Stimulated activated CD4-positive, alpha-beta T cell treated with anti-CD3 and anti-CD28 coated beads, TNF-alpha, amount 100 ng/mL, for 1 hour (primary cell): Measurements from ENCODE around the gene BCAT1.

Source experiments
- DNase-seq, 3 donors: peaks; one replicate each; pipeline ENCODE4 v3.0.0-alpha.2; 2020; ENCODE audit warnings: low read depth in 3 of 3, low spot score in 1 of 3

Gene BCAT1

GRCh38 chr12:24948757-24949722, at the start of gene BCAT1:
TSS of gene BCAT1 (minus strand) at chr12:24949101. CDS start at chr12:24948932, 169 bp downstream.
- DNase-seq: peak in 1 of 3 donors; percentile 19

DNA sequence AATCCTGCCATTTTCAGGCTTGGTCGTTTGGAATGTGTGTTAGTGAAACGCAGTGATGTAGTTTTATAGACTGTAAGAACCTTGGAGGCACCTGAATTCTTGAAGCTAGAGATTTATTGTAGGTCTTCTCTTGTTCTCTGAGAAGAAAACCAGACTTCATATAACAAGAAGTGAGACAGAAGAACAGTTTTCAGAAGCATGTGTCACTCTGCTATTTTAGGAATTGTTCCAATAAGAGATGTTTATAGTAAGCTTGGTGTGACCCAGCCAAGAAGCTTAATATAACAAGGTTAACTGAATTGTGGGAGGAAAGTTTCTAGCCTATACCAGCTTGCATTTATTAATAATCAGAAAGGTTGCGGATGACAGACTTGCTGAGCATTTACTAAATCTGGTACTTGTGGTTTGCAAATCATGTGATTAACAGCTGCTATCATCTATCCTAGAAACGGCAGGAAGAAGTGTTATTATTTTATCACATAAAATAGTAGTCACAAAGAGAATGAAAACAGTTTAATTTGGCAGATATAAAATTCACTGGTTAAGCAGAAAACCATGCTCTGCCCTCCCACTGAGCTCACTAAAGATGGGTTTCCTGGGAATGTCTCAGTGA, 49.2 kb upstream of the BCAT1 start:
- no peak for DNase-seq

DNA sequence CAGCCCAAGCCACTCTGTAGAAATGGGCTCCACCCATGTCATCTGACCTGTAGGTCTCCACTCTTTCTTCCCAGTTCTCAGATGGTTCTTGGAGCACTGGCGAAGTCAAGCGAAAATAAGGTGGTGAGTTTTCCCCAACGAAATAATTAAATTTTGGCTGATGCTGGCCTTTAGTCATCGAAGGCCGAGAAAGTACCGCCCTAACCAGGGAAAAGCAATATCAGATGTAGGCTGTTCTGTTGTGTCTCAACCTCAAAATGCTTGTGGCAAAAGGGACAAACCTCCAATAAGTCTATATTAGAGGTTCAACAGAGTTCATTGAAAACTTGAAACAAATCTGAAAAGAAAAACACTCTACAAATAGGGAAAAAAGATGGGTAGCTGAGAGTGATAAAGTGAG, 48.6 kb upstream of the BCAT1 start:
- DNase-seq: no peak

DNA sequence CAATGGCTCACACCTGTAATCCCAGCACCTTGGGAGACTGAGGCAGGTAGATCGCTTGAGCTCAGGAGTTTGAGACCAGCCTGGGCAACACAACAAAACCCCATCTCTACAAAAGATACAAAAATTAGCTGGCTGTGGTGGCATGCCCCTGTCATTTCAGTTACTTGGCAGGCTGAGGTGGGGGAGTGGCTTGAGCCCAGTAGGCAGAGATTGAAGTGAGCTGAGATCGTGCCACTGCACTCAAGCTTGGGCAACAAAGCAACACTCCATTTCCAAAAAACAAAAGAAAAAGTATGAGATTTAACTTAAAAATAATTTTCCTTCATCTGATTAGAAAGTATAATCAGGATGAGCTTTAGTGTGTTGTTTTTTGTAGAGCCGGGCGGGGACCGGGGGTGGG, 47.9 kb upstream of the BCAT1 start:
- no peak for DNase-seq

GRCh38 chr12:24996102-24996797, 47.3 kb upstream of the BCAT1 start:
- no peak for DNase-seq

DNA sequence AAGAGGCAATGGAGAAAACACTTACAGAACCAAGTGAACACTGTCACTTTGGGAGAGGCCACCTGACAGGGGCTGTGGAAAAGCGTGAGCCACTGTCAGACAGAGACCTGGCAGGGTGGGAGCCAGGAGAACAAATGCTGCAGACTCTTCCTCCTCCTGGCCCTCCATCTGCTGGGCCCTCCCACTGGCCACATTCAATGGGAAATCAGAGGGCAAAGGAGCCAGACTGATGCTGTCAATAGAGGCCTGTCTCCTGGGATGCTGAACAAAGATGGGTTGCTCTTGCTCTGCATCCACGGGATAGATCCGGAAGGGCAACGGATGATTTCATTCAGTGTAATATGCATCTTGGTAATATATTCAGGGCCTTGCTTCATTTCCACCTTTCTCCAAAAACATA, 44.9 kb upstream of the BCAT1 start:
- no peak for DNase-seq

DNA sequence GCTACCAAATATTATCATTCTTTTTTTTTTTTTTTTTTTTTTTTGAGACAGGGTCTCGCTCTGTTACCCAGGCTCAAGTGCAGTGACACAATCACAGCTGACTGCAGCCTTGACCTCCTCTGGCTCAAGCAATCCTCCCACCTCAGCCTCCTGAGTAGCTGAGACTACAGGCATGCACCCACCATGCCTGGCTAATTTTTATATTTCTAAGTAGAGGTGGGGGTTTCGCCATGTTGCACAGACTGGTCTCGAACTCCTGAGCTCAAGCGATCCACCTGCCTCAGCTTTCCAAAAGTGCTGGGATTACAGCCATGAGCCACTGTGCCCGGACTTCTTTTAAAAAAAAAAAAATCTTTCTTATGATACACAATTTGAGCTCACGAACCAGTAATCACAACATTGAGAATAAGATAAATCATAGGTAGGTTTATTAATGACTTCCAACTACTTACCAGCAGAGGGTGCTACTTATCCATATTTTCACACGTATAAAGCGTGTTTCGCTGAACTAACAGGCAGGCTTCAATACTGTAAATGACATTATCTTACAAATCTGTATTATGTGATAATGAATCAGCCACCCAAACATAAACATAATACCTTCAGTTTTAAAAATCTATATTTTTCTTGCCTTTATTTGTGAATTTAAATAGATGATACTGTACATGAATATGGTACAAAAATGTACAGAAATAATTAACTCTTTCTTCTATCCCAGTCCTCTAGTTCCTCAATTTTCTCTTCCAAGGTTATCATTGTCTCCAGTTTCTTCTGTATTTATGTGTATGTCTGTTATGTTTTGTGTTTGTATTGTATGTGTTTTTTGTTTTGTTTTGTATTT, 42.5 kb upstream of the BCAT1 start:
- DNase-seq: no peak

- DNase-seq: no peak
Observed at GRCh38 chr12:24989216-24989615, 40.3 kb upstream of the BCAT1 start.

- DNase-seq: no peak
Observed at GRCh38 chr12:24982250-24982649, 33.3 kb upstream of the BCAT1 start.

GRCh38 chr12:24979976-24980730, 31.3 kb upstream of the BCAT1 start:
- no peak for DNase-seq

DNA sequence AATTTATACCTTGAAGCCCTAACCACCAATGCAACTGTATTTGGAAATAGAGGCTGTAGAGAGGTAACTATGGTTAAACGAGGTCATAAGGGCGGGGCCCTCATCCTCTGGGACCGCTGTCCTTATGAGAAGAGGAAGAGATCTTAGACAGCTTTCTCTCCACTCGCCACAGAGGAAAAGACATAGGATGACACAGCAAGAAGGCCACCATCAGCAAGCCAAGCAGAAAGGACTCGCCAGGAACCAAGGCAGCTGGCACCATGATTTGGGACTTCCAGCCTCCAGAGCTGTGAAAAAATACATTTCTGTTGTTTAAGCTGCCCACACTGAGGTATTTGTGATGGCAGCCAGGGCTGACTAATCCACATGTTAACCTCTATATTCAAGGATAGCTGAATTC, 30.4 kb upstream of the BCAT1 start:
- DNase-seq: no peak

GRCh38 chr12:24977711-24978110, 28.8 kb upstream of the BCAT1 start:
- no peak for DNase-seq

- no peak for DNase-seq
Observed at GRCh38 chr12:24977060-24977459, 28.2 kb upstream of the BCAT1 start.

GRCh38 chr12:24975425-24975824, 26.5 kb upstream of the BCAT1 start:
- no peak for DNase-seq

GRCh38 chr12:24974216-24974615, 25.3 kb upstream of the BCAT1 start:
- DNase-seq: no peak

GRCh38 chr12:24972078-24972477, 23.2 kb upstream of the BCAT1 start:
- DNase-seq: no peak

DNA sequence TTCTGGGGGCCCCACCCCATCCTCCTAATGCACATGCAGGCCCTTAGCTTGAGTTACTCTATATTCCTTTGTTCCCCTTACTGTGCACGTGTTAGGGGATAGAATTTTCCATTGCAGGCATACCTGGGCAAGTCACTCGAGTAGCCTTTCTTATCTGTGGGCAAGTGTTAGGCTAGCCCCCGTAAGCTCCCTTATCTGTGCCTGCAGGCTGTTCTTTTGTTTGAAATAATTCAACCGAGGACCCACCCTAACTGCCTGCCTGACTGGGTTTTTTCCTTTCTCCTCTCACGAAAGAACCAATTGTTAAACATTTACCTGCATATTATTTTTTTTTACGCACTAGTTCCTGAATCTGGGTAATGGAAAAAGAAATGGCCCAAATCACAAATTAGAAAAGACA, 21.3 kb upstream of the BCAT1 start:
- no peak for DNase-seq

DNA sequence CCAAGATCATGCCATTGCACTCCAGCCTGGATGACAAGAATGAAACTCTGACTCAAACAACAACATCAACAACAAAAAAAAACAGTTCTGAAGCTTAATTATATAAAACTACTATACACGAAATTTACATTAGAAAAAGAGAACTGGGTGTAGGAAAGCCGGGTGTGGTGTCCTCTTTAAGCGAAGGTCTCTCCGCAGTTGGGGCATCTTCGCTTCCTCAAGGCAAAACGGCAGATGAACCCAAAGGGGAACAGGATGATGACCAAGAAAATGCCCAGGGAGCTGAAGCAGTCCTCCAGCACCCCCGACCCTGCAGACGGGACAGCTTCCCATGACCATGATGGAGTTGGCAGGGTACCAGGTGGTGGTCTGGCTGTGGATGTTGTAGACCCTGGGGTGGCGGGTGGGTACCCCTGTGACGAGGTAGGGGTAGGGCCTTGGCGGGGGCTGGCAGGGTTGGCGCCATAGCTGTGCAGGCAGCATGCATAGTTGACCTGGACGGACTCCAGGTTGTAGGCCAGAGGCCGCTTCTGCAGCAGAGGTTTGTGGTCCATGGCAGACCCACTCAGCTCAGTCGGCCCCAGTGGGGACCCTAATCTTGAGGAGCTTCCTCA, 18.2 kb upstream of the BCAT1 start:
- no peak for DNase-seq

DNA sequence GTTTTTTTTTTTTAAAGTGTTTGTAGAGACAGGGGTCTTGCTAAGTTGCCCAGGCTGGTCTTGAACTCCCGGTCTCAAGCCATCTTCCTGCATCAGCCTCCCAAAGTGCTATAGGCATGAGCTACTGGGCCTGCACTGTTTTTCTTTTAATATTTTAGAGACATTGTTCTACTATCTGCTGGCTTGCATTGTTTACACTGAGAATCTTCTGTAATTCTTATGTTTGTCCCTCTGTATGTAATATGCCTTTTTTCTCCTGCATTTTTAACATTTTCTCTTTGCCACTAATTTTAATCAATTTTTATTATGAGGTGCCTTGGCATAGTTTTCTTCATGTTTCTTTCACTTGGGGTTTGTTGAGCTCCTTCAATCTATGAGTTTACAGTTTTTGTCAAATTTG, 15.4 kb upstream of the BCAT1 start:
- no peak for DNase-seq
